AG04449 (cell line): ENCODE data around the gene FAM240B.
A peak's percentile ranks its signal among the peaks of the same experiment; 100 is the strongest.

Experiments used
- CTCF ChIA-PET: fragments of 350-600 bp; formaldehyde crosslinking; extraction: SDS; loops from one replicate; lab custom pipeline; 2021; ENCODE audit warnings: antibody characterized with exemption; lab: Yijun Ruan, JAX
- POLR2A ChIA-PET: fragments of 400-600, 350-600 bp; formaldehyde crosslinking; extraction: SDS; loops from one replicate; lab custom pipeline; 2020; ENCODE audit warnings: antibody characterized with exemption, inconsistent platforms; lab: Yijun Ruan, JAX
- DNase-seq: peaks from one replicate; pipeline ENCODE4 v3.0.0-alpha.2; 2010; ENCODE audit warnings: low read depth, low spot score
- H3K4me3 ChIP-seq: 2 replicates; pipeline ENCODE4 v1.5.1; 2011; ENCODE audit warnings: low read depth, mild to moderate bottlenecking, control low read depth, low read length
- CTCF ChIP-seq: IDR thresholded peaks from one replicate; pipeline ENCODE4 v1.5.1; 2011; ENCODE audit warnings: mild to moderate bottlenecking, moderate library complexity, low read length, control low read depth, inconsistent platforms; ENCODE audit not compliant: insufficient read depth; ENCODE audit errors: missing control alignments

FAM240B gene

GRCh38 chr9:38733503-38733902 is 13.6 kb upstream of the FAM240B start:
- no peak overlapping the region for H3K4me3 ChIP-seq
- POLR2A ChIA-PET = no interaction called here
- TF ChIP-seq CTCF = no peak
- no peak for DNase-seq
- CTCF ChIA-PET = no interaction called here

- CTCF ChIA-PET = no interaction called here
- DNase-seq = no peak
- no peak for TF ChIP-seq CTCF
- no peak overlapping the region for H3K4me3 ChIP-seq
- POLR2A ChIA-PET = no interaction called here
Observed at GRCh38 chr9:38732885-38733284, 13.0 kb upstream of the FAM240B start.

GRCh38 chr9:38727497-38728001 is 7.6 kb upstream of the FAM240B start:
- CTCF ChIA-PET = no interaction called here

GRCh38 chr9:38724754-38725153 is 4.8 kb upstream of the FAM240B start:
- DNase-seq = no peak
- CTCF ChIA-PET = no interaction called here
- POLR2A ChIA-PET = no interaction called here
- TF ChIP-seq CTCF = no peak
- no peak overlapping the region for H3K4me3 ChIP-seq

More at GRCh38 chr9:38727497-38728001, 7.6 kb upstream of the FAM240B start:
- DNase-seq = no peak
- no peak overlapping the region for H3K4me3 ChIP-seq
- POLR2A ChIA-PET = no interaction called here
- TF ChIP-seq CTCF = peak; percentile 16

GRCh38 chr9:38718148-38718547 is 1.8 kb downstream of the FAM240B start:
- TF ChIP-seq CTCF = no peak
- no peak overlapping the region for H3K4me3 ChIP-seq
- ChIA-PET POLR2A (no interaction called here), CTCF (no interaction called here)
- no peak for DNase-seq

GRCh38 chr9:38715684-38716083 is 4.2 kb downstream of the FAM240B start:
- DNase-seq = no peak
- TF ChIP-seq CTCF = no peak
- ChIA-PET CTCF (interaction anchor here (1.2 kb wide), 1 partner anchor 74 kb away, joined by 3 read pairs; no protein-coding TSS in a partner anchor), POLR2A (no interaction called here)
- H3K4me3 ChIP-seq = no peak overlapping the region
